Neutrophil (primary cell): ENCODE data around the gene MARCO.

ENCODE experiments used
- H3K27ac ChIP-seq: fragments of 200-600 bp; sonication (generic); 2 replicates; pipeline ENCODE4 v1.5.1; 2016; ENCODE audit warnings: mild to moderate bottlenecking, moderate library complexity
- H3K27me3 ChIP-seq: fragments of 200-600 bp; sonication (generic); 2 replicates; pipeline ENCODE4 v1.6.0; 2016; ENCODE audit warnings: mild to moderate bottlenecking
- H3K36me3 ChIP-seq: fragments of 200-600 bp; sonication (generic); 2 replicates; pipeline ENCODE4 v1.5.1; 2017
- H3K4me1 ChIP-seq, 2 experiments: fragments of 200-600 bp in 1 of 2; sonication (generic) in 1 of 2; 1 replicate in 1 of 2; 2 replicates in 1 of 2; pipeline versions ENCODE4 v1.5.1 to v1.6.1; 2013 to 2016; ENCODE audit warnings: low read depth in 1 of 2, low read length in 1 of 2, mild to moderate bottlenecking in 1 of 2, moderate library complexity in 1 of 2; ENCODE audit not compliant: control insufficient read depth in 1 of 2, insufficient read depth in 1 of 2
- H3K4me3 ChIP-seq, 2 experiments: fragments of 200-600 bp in 1 of 2; sonication (generic) in 1 of 2; 1 replicate in 1 of 2; 2 replicates in 1 of 2; pipeline ENCODE4 v1.5.1; 2013 to 2016; ENCODE audit warnings: low read depth in 1 of 2, low read length in 1 of 2, mild to moderate bottlenecking in 1 of 2, moderate library complexity in 1 of 2
- H3K9me3 ChIP-seq: fragments of 200-600 bp; sonication (generic); 2 replicates; pipeline ENCODE4 v1.5.1; 2016
- TF ChIP-seq, protein P1 (sequence below): fragments of 200-600 bp; sonication (generic); IDR thresholded peaks from 2 replicates; pipeline ENCODE4 v1.5.1; 2016; ENCODE audit warnings: antibody characterized with exemption

The MARCO gene

GRCh38 chr2:118932949-118933348, 9.0 kb upstream of the MARCO start:
- no peaks in the 10 kb centered on the region for H3K36me3 ChIP-seq
- TF ChIP-seq, protein P1, sequence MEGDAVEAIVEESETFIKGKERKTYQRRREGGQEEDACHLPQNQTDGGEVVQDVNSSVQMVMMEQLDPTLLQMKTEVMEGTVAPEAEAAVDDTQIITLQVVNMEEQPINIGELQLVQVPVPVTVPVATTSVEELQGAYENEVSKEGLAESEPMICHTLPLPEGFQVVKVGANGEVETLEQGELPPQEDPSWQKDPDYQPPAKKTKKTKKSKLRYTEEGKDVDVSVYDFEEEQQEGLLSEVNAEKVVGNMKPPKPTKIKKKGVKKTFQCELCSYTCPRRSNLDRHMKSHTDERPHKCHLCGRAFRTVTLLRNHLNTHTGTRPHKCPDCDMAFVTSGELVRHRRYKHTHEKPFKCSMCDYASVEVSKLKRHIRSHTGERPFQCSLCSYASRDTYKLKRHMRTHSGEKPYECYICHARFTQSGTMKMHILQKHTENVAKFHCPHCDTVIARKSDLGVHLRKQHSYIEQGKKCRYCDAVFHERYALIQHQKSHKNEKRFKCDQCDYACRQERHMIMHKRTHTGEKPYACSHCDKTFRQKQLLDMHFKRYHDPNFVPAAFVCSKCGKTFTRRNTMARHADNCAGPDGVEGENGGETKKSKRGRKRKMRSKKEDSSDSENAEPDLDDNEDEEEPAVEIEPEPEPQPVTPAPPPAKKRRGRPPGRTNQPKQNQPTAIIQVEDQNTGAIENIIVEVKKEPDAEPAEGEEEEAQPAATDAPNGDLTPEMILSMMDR: no peak
- H3K27ac ChIP-seq: no peak overlapping the region
- H3K27me3 ChIP-seq: no peaks in the 10 kb centered on the region
- H3K4me1 ChIP-seq: no peaks in the 10 kb centered on the region
- H3K9me3 ChIP-seq: no peaks in the 10 kb centered on the region
- H3K4me3 ChIP-seq: no peak overlapping the region

- no peaks in the 10 kb centered on the region for H3K36me3 ChIP-seq
- H3K4me1 ChIP-seq: peaks cover 17 to 18% of the 10 kb centered on the region in 2 experiments
Observed at GRCh38 chr2:118936306-118936705, 5.7 kb upstream of the MARCO start.

DNA sequence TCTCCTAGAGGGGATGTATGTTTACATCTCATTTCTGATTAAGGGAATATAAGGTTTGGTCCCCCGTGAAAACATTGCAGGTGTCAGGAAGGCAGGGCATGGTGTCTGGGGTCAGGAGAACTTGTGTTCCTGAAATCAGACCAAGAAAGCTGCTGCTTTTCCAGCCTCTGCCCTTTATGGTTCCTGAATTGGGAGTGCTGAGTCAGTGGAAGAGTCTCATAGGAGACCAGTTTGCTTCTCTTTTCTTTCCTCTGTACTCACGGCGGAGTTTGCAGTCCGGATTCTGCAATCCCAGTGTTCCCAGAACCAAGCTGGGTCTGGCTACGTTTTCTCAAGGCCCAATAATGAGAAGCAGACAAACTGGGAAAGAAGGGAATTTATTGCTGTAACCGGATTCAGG, 5.1 kb upstream of the MARCO start:
- TF ChIP-seq, protein P1: no peak
- H3K27ac ChIP-seq: no peak overlapping the region
- no peaks in the 10 kb centered on the region for H3K9me3 ChIP-seq
- peaks cover 22 to 23% of the 10 kb centered on the region in 2 experiments for H3K4me1 ChIP-seq
- no peaks in the 10 kb centered on the region for H3K36me3 ChIP-seq
- no peak overlapping the region for H3K4me3 ChIP-seq
- H3K27me3 ChIP-seq: no peaks in the 10 kb centered on the region

More at GRCh38 chr2:118936306-118936705, 5.7 kb upstream of the MARCO start:
- Histone ChIP-seq H3K9me3 (no peaks in the 10 kb centered on the region), H3K4me3 (no peak overlapping the region), H3K27me3 (no peaks in the 10 kb centered on the region), H3K27ac (no peak overlapping the region)
- TF ChIP-seq, protein P1: no peak

DNA sequence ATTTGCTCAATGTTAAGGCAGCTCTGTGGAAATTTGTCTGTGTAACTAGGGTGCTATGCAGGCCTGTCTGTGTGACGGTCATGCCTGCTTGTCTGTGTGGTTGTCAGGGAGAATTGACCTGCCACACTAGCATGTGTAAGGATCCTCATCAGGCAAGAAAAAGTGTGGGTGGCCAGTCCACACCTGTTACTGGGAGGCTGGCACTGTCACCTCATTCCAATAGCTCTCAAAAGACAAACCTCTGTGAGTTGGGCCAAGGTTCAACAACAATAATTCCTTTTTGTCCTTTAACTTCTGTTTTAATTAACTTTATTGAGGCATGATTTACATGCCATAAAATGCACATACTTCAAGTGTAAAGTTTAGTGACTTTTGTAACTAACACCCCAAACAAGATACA, 4.2 kb upstream of the MARCO start:
- Histone ChIP-seq H3K27ac (no peak overlapping the region), H3K27me3 (no peaks in the 10 kb centered on the region), H3K4me3 (no peak overlapping the region), H3K36me3 (no peaks in the 10 kb centered on the region), H3K4me1 (peaks cover 22 to 26% of the 10 kb centered on the region in 2 experiments), H3K9me3 (no peaks in the 10 kb centered on the region)
- TF ChIP-seq, protein P1: no peak

DNA sequence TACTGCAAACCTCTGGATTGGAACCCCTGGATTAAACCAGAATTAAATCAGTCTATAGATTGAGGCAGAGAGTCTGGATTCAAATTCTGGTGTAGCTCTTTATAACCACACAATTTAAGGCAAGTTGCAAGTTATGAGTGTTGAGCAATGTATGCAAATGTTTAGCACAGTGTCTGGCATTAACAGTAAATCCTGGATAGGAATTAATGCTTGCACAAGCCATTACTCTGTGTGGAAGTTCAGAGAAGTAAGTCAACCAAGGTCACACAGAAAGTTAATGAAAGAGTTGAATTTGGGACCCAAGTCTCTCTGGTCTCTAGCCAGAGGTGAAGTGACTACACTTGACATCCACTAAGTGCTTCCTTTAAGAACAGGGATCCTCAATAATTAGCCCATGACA, 2.0 kb upstream of the MARCO start:
- H3K27me3 ChIP-seq: no peaks in the 10 kb centered on the region
- H3K27ac ChIP-seq: no peak overlapping the region
- H3K36me3 ChIP-seq: no peaks in the 10 kb centered on the region
- H3K4me3 ChIP-seq: no peak overlapping the region
- TF ChIP-seq, protein P1: no peak
- no peaks in the 10 kb centered on the region for H3K9me3 ChIP-seq
- H3K4me1 ChIP-seq: peaks cover 22 to 26% of the 10 kb centered on the region in 2 experiments
